ENCODE measurements around the gene GJB6. TPM values are rescaled to one million over a fixed set of nuclear protein-coding genes. Genes with fewer than 3 reads are reported as not detected.

GJB6 gene
- total RNA-seq (2022; extraction: Qiagen RNA extraction; ENCODE audit: low read depth), result not detected in 5 replicates

DNA sequence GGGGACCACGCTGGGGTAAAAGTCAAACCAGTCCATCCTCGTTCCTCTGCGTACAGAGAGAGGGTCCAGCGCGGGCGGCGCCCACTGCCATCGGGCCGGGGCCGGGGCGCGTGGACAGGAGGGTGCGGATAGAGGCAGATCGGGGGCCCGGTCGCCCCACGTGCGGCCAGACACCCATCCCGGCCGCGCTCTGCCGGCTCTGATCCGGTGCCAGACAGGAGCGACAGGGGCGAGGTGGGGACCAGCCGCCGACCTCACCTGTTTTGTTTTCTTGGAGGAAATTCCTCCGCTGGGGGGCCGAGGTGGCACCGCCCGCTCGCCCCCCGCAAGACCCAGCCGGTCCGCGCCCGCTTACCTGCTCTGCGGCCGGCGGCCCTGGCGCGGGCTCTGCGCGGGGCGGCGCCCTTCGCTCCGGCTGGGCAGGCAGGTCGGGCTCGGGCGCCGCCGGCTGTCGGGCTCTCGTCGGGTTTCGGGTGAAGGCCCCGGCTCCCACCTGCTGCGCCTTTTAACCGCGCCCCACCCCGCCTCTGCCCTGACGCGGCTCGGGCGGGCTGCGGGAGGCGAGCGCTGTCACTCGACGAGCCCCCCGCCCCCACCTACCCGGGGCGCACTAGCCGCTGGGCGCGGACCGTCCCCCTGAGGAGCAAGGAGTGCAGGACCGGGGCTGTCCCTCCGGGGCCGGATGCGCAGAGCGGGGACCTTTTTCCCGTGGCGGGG, at the start of gene GJB6:
Gene GJB6 (minus strand): TSS at position 481 of the 717 bp plus-strand sequence. CDS start 8,839 bp downstream, outside the sequence.

DNA sequence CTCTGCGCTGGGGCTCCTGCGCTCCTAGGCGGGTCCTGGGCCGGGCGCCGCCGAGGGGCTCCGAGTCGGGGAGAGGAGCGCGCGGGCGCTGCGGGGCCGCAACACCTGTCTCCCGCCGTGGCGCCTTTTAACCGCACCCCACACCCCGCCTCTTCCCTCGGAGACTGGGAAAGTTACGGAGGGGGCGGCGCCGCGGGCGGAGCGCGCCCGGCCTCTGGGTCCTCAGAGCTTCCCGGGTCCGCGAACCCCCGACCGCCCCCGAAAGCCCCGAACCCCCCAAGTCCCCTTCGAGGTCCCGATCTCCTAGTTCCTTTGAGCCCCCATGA, 39.3 kb downstream of the GJB6 start, which contains the start of gene GJB2:
Gene GJB2 (minus strand): TSS at position 103 of the 326 bp plus-strand sequence. CDS start 3,357 bp downstream, outside the sequence.

Other genes with a start within 250 kb of the GJB6 start
- 0.70 to 1.4 TPM (median 1.1 TPM) in 5 replicates for gene GJA3, start 71.3 kb downstream of the GJB6 start, total RNA-seq (2022; extraction: Qiagen RNA extraction; ENCODE audit: low read depth)
- gene GJB2, start 39.4 kb downstream of the GJB6 start, total RNA-seq (2022; extraction: Qiagen RNA extraction; ENCODE audit: low read depth), result 0.53 to 0.84 TPM (median 0.77 TPM) in 5 replicates

Data from A549 treated with ZK216348 at 1 μM for 4 hours (cell line).